ENCODE measurements around the gene LRRC26. TPM values are rescaled to one million over a fixed set of nuclear protein-coding genes. Genes with fewer than 3 reads are reported as not detected.
A peak's percentile ranks its signal among the peaks of the same experiment; 100 is the strongest.

The LRRC26 gene
- total and polyA plus RNA-seq, 2 of the 13 experiments (the other 11 are each of a cell fraction or from before 2014, with no cell fraction given): not detected

DNA sequence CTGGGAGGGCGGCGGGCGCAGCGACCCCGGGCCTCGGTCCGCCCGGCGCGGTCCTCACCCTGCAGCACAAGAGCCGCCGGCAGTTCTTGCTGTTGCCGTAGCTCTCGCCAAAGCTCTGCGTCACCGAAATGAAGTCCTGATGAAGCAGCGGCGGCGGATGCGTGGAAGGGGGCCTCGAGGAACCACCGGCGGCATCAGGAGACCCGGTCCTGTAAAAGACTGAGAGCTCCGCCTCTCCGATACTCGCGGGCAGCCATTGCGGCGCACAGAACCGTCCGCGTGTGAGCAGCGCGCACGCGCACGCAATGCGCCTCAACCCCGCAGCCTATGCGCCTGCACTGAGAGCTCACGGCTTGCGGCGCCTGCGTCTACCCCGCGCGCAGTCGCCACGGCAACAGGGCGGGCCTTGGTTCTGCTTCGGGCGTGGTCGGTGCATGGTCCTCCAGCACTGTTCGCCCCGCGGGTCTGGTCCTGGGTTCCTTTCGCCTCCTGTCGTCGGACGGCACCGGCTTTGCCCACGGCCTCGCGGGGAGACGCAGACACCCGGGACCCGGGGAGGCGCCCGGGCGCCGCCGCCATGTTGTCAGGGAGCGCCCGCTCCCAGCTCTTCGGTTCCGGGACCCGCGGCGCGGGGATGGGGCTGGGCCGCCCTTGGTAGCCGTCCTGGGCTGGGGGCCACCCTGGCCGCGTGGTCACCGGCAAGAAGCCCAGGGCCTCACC is 40.2 kb downstream of the LRRC26 start (continued):
- TF ChIP-seq NFKB2 (CRISPR knock-in tag; IDR thresholded peaks at IDR 0.05; ENCODE audit: borderline replicate concordance) (peak; percentile 62; the same call in 1 of the 2 replicates), TAF15 (IDR thresholded peaks at IDR 0.05; ENCODE audit: low read depth, low read length, poor library complexity, severe bottlenecking) (no peak), PAWR (CRISPR knock-in tag; IDR thresholded peaks at IDR 0.05; ENCODE audit: borderline replicate concordance) (no peak), CREB1 (IDR thresholded peaks at IDR 0.05) (peak; percentile 54; the same call in 1 of the 2 replicates), CREB1 (CRISPR knock-in tag; IDR thresholded peaks at IDR 0.05) (no peak), CREM (IDR thresholded peaks at IDR 0.05) (no peak), CREM (CRISPR knock-in tag; IDR thresholded peaks at IDR 0.05) (no peak), ETV5 (CRISPR knock-in tag; IDR thresholded peaks at IDR 0.05; ENCODE audit: borderline replicate concordance) (peak; percentile 10; the same call in 1 of the 2 replicates), ZNF550 (CRISPR knock-in tag; IDR thresholded peaks at IDR 0.05; ENCODE audit: borderline replicate concordance) (no peak), ZNF557 (CRISPR knock-in tag; IDR thresholded peaks at IDR 0.05) (no peak), RAD21 (CRISPR knock-in tag; IDR thresholded peaks at IDR 0.05) (peak; percentile 39), SAP130 (CRISPR knock-in tag; IDR thresholded peaks at IDR 0.05; ENCODE audit: low read depth) (peak; percentile 92), MAZ (IDR thresholded peaks at IDR 0.05; ENCODE audit: borderline replicate concordance, low read depth, low read length) (no peak), MAZ (CRISPR knock-in tag; IDR thresholded peaks at IDR 0.05; ENCODE audit: low read depth) (no peak; the same call in 1 of the 2 replicates), ZNF382 (CRISPR knock-in tag; IDR thresholded peaks at IDR 0.05; ENCODE audit: borderline replicate concordance) (no peak), KLF16 (CRISPR knock-in tag; IDR thresholded peaks at IDR 0.05) (no peak; a peak in 1 of 4 replicates), ZNF724P (CRISPR knock-in tag; IDR thresholded peaks at IDR 0.05; ENCODE audit: borderline replicate concordance) (0 out of 2 replicates have a peak, but pooled peaks have one; percentile 29), SP4 (CRISPR knock-in tag; IDR thresholded peaks at IDR 0.05) (no peak; the same call in 1 of the 2 replicates), ZSCAN31 (CRISPR knock-in tag; IDR thresholded peaks at IDR 0.05; ENCODE audit: low read depth) (no peak; the same call in 1 of the 2 replicates), TEAD2 (CRISPR knock-in tag; IDR thresholded peaks at IDR 0.05) (no peak), CHD4 (IDR thresholded peaks at IDR 0.05; ENCODE audit: borderline replicate concordance, low read length) (no peak), ZSCAN29 (CRISPR knock-in tag; conservative IDR thresholded peaks at IDR 0.05) (no peak), MXI1 (IDR thresholded peaks at IDR 0.05; ENCODE audit: borderline replicate concordance, low read depth, low read length) (peak; percentile 96; the same call in 2 of the 3 replicates), HDAC1 (CRISPR knock-in tag; IDR thresholded peaks at IDR 0.05) (peak; percentile 89), SRSF4 (IDR thresholded peaks at IDR 0.05; ENCODE audit: low read depth, low read length, poor library complexity, severe bottlenecking) (no peak), ZNF558 (CRISPR knock-in tag; IDR thresholded peaks at IDR 0.05; ENCODE audit: borderline replicate concordance) (peak; percentile 57; the same call in 1 of the 2 replicates)
- TF ChIP-seq, protein P1, sequence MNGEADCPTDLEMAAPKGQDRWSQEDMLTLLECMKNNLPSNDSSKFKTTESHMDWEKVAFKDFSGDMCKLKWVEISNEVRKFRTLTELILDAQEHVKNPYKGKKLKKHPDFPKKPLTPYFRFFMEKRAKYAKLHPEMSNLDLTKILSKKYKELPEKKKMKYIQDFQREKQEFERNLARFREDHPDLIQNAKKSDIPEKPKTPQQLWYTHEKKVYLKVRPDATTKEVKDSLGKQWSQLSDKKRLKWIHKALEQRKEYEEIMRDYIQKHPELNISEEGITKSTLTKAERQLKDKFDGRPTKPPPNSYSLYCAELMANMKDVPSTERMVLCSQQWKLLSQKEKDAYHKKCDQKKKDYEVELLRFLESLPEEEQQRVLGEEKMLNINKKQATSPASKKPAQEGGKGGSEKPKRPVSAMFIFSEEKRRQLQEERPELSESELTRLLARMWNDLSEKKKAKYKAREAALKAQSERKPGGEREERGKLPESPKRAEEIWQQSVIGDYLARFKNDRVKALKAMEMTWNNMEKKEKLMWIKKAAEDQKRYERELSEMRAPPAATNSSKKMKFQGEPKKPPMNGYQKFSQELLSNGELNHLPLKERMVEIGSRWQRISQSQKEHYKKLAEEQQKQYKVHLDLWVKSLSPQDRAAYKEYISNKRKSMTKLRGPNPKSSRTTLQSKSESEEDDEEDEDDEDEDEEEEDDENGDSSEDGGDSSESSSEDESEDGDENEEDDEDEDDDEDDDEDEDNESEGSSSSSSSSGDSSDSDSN (CRISPR knock-in tag; IDR thresholded peaks at IDR 0.05): peak; percentile 74; the same call in 1 of the 2 replicates
- TF ChIP-seq, protein P2, sequence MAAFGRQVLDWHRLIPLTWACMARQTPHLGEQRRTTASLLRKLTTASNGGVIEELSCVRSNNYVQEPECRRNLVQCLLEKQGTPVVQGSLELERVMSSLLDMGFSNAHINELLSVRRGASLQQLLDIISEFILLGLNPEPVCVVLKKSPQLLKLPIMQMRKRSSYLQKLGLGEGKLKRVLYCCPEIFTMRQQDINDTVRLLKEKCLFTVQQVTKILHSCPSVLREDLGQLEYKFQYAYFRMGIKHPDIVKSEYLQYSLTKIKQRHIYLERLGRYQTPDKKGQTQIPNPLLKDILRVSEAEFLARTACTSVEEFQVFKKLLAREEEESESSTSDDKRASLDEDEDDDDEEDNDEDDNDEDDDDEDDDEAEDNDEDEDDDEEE (CRISPR knock-in tag; IDR thresholded peaks at IDR 0.05): peak; percentile 24; the same call in 1 of the 2 replicates

Data from HepG2 (cell line).